ENCODE results near the gene VOPP1.
"Not testable (repeated sequence)": the region's sequence is repeated elsewhere in the genome, so short reads cannot be mapped to it uniquely, and the experiment has no call there.

The VOPP1 gene

GRCh38 chr7:55512635-55513191 is 59.6 kb downstream of the VOPP1 start:
- H3K4me3 ChIP-seq (ENCODE audit: low read depth, low read length): no peak overlapping the region
- no peak for TF ChIP-seq CTCF (IDR thresholded peaks at IDR 0.05; ENCODE audit: control insufficient read depth, extremely low read depth, insufficient read depth)
- DNase-seq (ENCODE audit: low read depth): no peak

GRCh38 chr7:55510621-55511020 is 61.7 kb downstream of the VOPP1 start:
- TF ChIP-seq CTCF (IDR thresholded peaks at IDR 0.05; ENCODE audit: control insufficient read depth, extremely low read depth, insufficient read depth): no peak
- DNase-seq (ENCODE audit: low read depth): no peak
- no peak overlapping the region for H3K4me3 ChIP-seq (ENCODE audit: low read depth, low read length)

- DNase-seq (ENCODE audit: low read depth); H3K4me3 ChIP-seq (ENCODE audit: low read depth, low read length): not testable (repeated sequence)
These were observed 62.1 kb downstream of the VOPP1 start for GRCh38 chr7:55510206-55510605.

GRCh38 chr7:55509322-55509721 is 63.0 kb downstream of the VOPP1 start:
- DNase-seq (ENCODE audit: low read depth): no peak
- H3K4me3 ChIP-seq (ENCODE audit: low read depth, low read length): no peak overlapping the region
- TF ChIP-seq CTCF (IDR thresholded peaks at IDR 0.05; ENCODE audit: control insufficient read depth, extremely low read depth, insufficient read depth): no peak

- H3K4me3 ChIP-seq (ENCODE audit: low read depth, low read length): no peak overlapping the region
- no peak for TF ChIP-seq CTCF (IDR thresholded peaks at IDR 0.05; ENCODE audit: control insufficient read depth, extremely low read depth, insufficient read depth)
- DNase-seq (ENCODE audit: low read depth): no peak
These were observed 63.9 kb downstream of the VOPP1 start for GRCh38 chr7:55508221-55509011.

GRCh38 chr7:55507743-55508142 is 64.6 kb downstream of the VOPP1 start:
- no peak for DNase-seq (ENCODE audit: low read depth)
- no peak overlapping the region for H3K4me3 ChIP-seq (ENCODE audit: low read depth, low read length)
- no peak for TF ChIP-seq CTCF (IDR thresholded peaks at IDR 0.05; ENCODE audit: control insufficient read depth, extremely low read depth, insufficient read depth)

- DNase-seq (ENCODE audit: low read depth): no peak
- TF ChIP-seq CTCF (IDR thresholded peaks at IDR 0.05; ENCODE audit: control insufficient read depth, extremely low read depth, insufficient read depth): no peak
These were observed 67.2 kb downstream of the VOPP1 start for GRCh38 chr7:55504967-55505658.

More at GRCh38 chr7:55504967-55505658, 67.2 kb downstream of the VOPP1 start:
- no peak overlapping the region for H3K4me3 ChIP-seq (ENCODE audit: low read depth, low read length)
